H1 (cell line): Measurements from ENCODE around the gene INTS15. TPM values are rescaled to one million over a fixed set of nuclear protein-coding genes. Genes with fewer than 3 reads are reported as not detected.

Experiments used
- CTCF ChIA-PET: fragments of 300-600 bp; sonication (Branson Sonifier 250); formaldehyde crosslinking; loops from one replicate; lab custom pipeline; 2021; ENCODE audit not compliant: partially characterized antibody; lab: Charles Lee
- POLR2A ChIA-PET: fragments of 300-600 bp; sonication (Branson Sonifier 250); formaldehyde crosslinking; loops from one replicate; lab custom pipeline; 2021; ENCODE audit warnings: inconsistent platforms; ENCODE audit not compliant: partially characterized antibody; lab: Charles Lee
- DNase-seq, 2 experiments: peaks; one replicate each; pipeline versions ENCODE4 v3.0.0 to v3.0.0-alpha.2; 2010 to 2022; ENCODE audit warnings: low spot score in 2 of 2, low read depth in 1 of 2, mixed read lengths in 1 of 2
- FAIRE-seq: peaks from 2 replicates; lab custom pipeline; 2011; peaks lifted over from hg19 to GRCh38; lab: Jason Lieb, UNC
- H2AFZ ChIP-seq: 2 replicates; pipeline ENCODE4 v1.8.1; 2012; ENCODE audit warnings: low read length, inconsistent platforms
- H2AK5ac ChIP-seq: 2 replicates; pipeline ENCODE4 v1.6.1; 2013; ENCODE audit warnings: low read depth, low read length
- H2BK120ac ChIP-seq: replicated peaks from 2 replicates; pipeline ENCODE3; 2013; ENCODE audit warnings: low read depth, low read length, inconsistent platforms
- H2BK12ac ChIP-seq: 2 replicates; pipeline ENCODE4 v1.6.1; 2013; ENCODE audit warnings: low read depth, low read length
- H2BK15ac ChIP-seq: 2 replicates; pipeline ENCODE4 v1.6.1; 2013; ENCODE audit warnings: low read length
- H2BK20ac ChIP-seq: 2 replicates; pipeline ENCODE4 v1.6.1; 2013; ENCODE audit warnings: low read length
- H2BK5ac ChIP-seq: 2 replicates; pipeline ENCODE4 v1.6.1; 2013; ENCODE audit warnings: low read depth, low read length
- H3K14ac ChIP-seq: 2 replicates; pipeline ENCODE4 v1.6.1; 2013; ENCODE audit warnings: inconsistent platforms; ENCODE audit not compliant: insufficient read length
- H3K18ac ChIP-seq: 2 replicates; pipeline ENCODE4 v1.6.1; 2013; ENCODE audit warnings: low read length; ENCODE audit errors: extremely low read depth
- H3K23ac ChIP-seq: 2 replicates; pipeline ENCODE4 v1.6.1; 2013; ENCODE audit warnings: inconsistent platforms; ENCODE audit not compliant: insufficient read length
- H3K23me2 ChIP-seq: 2 replicates; pipeline ENCODE4 v1.6.1; 2013; ENCODE audit warnings: low read depth, low read length
- H3K27ac ChIP-seq: 2 replicates; pipeline ENCODE4 v1.6.1; 2011; ENCODE audit warnings: low read depth, low read length, inconsistent platforms
- H3K27me3 ChIP-seq, 4 experiments: replicated peaks in 1 of 4; 1 replicate in 1 of 4; 2 replicates in 3 of 4; pipeline versions ENCODE4 v1.6.1 to v1.8.1; 2011 to 2013; ENCODE audit warnings: low read length in 3 of 4, mild to moderate bottlenecking in 3 of 4, inconsistent platforms in 2 of 4, mixed read lengths in 2 of 4, moderate library complexity in 1 of 4; ENCODE audit not compliant: control insufficient read depth in 3 of 4, insufficient read depth in 3 of 4; ENCODE audit errors: extremely low read depth in 1 of 4
- H3K36me3 ChIP-seq, 4 experiments: 2 replicates each; pipeline versions ENCODE4 v1.6.1 to v1.8.1; 2011 to 2013; ENCODE audit warnings: mild to moderate bottlenecking in 4 of 4, low read length in 3 of 4, moderate library complexity in 2 of 4, control low read depth in 1 of 4, inconsistent platforms in 1 of 4; ENCODE audit not compliant: insufficient read depth in 4 of 4, control insufficient read depth in 2 of 4
- H3K4ac ChIP-seq: replicated peaks from 2 replicates; pipeline ENCODE3; 2013; ENCODE audit warnings: low read length, low read depth, mixed read lengths, inconsistent platforms; ENCODE audit not compliant: insufficient read length
- H3K4me1 ChIP-seq, 4 experiments: replicated peaks in 1 of 4; 1 replicate in 1 of 4; 2 replicates in 3 of 4; pipeline versions ENCODE4 v1.6.1 to v1.8.1; 2011 to 2013; ENCODE audit warnings: low read length in 3 of 4, inconsistent platforms in 2 of 4, mixed read lengths in 1 of 4; ENCODE audit not compliant: insufficient read depth in 4 of 4, control insufficient read depth in 3 of 4
- H3K4me2 ChIP-seq, 2 experiments: 2 replicates each; pipeline versions ENCODE4 v1.6.1 to v1.8.1; 2011 to 2013; ENCODE audit warnings: low read depth in 2 of 2, low read length in 2 of 2, control low read depth in 1 of 2, inconsistent platforms in 1 of 2, mild to moderate bottlenecking in 1 of 2; ENCODE audit not compliant: insufficient read depth in 1 of 2
- H3K4me3 ChIP-seq, 4 experiments: fragments of 200-600, 300-600 bp in 1 of 4; sonication (generic), shearing (Covaris generic), sonication (Bioruptor Twin) in 1 of 4; 2 replicates each; pipeline versions ENCODE4 v1.5.1 to v1.8.1; 2011 to 2016; ENCODE audit warnings: low read length in 4 of 4, low read depth in 3 of 4, control low read depth in 2 of 4, inconsistent platforms in 2 of 4, mild to moderate bottlenecking in 2 of 4, mixed read lengths in 1 of 4, moderate library complexity in 1 of 4; ENCODE audit not compliant: insufficient read depth in 2 of 4; ENCODE audit errors: extremely low read depth in 1 of 4
- H3K56ac ChIP-seq: replicated peaks from 2 replicates; pipeline ENCODE3; 2013; ENCODE audit warnings: low read depth, mild to moderate bottlenecking, mixed read lengths, low read length, inconsistent platforms; ENCODE audit not compliant: insufficient read length
- H3K79me1 ChIP-seq: 2 replicates; pipeline ENCODE4 v1.6.1; 2013; ENCODE audit warnings: low read depth, low read length, control low read depth
- H3K79me2 ChIP-seq, 2 experiments: 2 replicates each; pipeline versions ENCODE4 v1.6.1 to v1.8.1; 2012 to 2013; ENCODE audit warnings: low read length in 2 of 2, mild to moderate bottlenecking in 2 of 2, inconsistent platforms in 1 of 2; ENCODE audit not compliant: insufficient read depth in 2 of 2, control insufficient read depth in 1 of 2
- H3K9ac ChIP-seq, 4 experiments: replicated peaks in 1 of 4; 1 replicate in 1 of 4; 2 replicates in 3 of 4; pipeline versions ENCODE4 v1.6.1 to v1.8.1; 2011 to 2013; ENCODE audit warnings: low read depth in 3 of 4, low read length in 3 of 4, control low read depth in 2 of 4, mild to moderate bottlenecking in 2 of 4, moderate library complexity in 2 of 4, inconsistent platforms in 1 of 4; ENCODE audit errors: extremely low read depth in 1 of 4
- H3K9me3 ChIP-seq, 2 experiments: 2 replicates each; pipeline versions ENCODE4 v1.6.1 to v1.8.1; 2012 to 2013; ENCODE audit warnings: mild to moderate bottlenecking in 2 of 2, moderate library complexity in 2 of 2, control low read depth in 1 of 2, inconsistent platforms in 1 of 2, low read depth in 1 of 2, low read length in 1 of 2, mixed read lengths in 1 of 2; ENCODE audit not compliant: insufficient read depth in 2 of 2
- H4K20me1 ChIP-seq, 2 experiments: replicated peaks in 1 of 2; 2 replicates each; pipeline versions ENCODE3 to v1.8.1; 2011 to 2013; ENCODE audit warnings: inconsistent platforms in 2 of 2, low read length in 2 of 2, mild to moderate bottlenecking in 1 of 2; ENCODE audit not compliant: insufficient read depth in 2 of 2, control insufficient read depth in 1 of 2
- H4K5ac ChIP-seq: 2 replicates; pipeline ENCODE4 v1.6.1; 2013; ENCODE audit warnings: low read length, low read depth, mixed read lengths, inconsistent platforms; ENCODE audit not compliant: insufficient read length
- H4K8ac ChIP-seq: 2 replicates; pipeline ENCODE4 v1.8.0; 2013; ENCODE audit warnings: mild to moderate bottlenecking, moderate library complexity, low read length, inconsistent platforms; ENCODE audit not compliant: insufficient read depth; ENCODE audit errors: extremely low read depth
- H4K91ac ChIP-seq: replicated peaks from 2 replicates; pipeline ENCODE3; 2013; ENCODE audit warnings: low read length, mixed read lengths, inconsistent platforms; ENCODE audit not compliant: insufficient read length
- BRCA1 ChIP-seq: IDR thresholded peaks from 2 replicates; pipeline ENCODE4 v1.6.1; 2012; ENCODE audit warnings: low read depth, low read length, improper control_type of control experiment
- FOSL1 ChIP-seq: IDR thresholded peaks from 2 replicates; pipeline ENCODE4 v1.6.1; 2011; ENCODE audit warnings: mild to moderate bottlenecking, low read depth, low read length, moderate library complexity; ENCODE audit not compliant: insufficient read depth
- RNF2 ChIP-seq: fragments of 200-900, 300-1000 bp; sonication (generic); IDR thresholded peaks from 2 replicates; pipeline ENCODE4 v1.7.1; 2016; ENCODE audit warnings: borderline replicate concordance, low read depth, mild to moderate bottlenecking, antibody characterized with exemption, low read length; ENCODE audit not compliant: poor library complexity, severe bottlenecking; ENCODE audit errors: missing control alignments
- WGBS, 2 experiments: shearing (Covaris generic) in 1 of 2; methylation state at CpG; one replicate each; pipeline versions ENCODE4 v1.1.6 to v1.1.7; 2013 to 2015; ENCODE audit warnings: low lambda C conversion rate in 2 of 2, mixed read lengths in 2 of 2, inconsistent platforms in 1 of 2, low coverage in 1 of 2, missing lambda C conversion rate in 1 of 2; ENCODE audit not compliant: insufficient replicate concordance in 2 of 2, insufficient coverage in 1 of 2, insufficient read length in 1 of 2; ENCODE audit errors: extremely low coverage in 1 of 2, missing lambda C conversion rate in 1 of 2; 5-methylcytosine and 5-hydroxymethylcytosine counted together
- polyA plus RNA-seq, 7 experiments: library from polyadenylated mRNA; depleted of rRNA in 3 of 7; stranded (reverse) in 5 of 7; unstranded in 2 of 7; fragments of >200 nt in 5 of 7; fragments of 200-250 nt in 2 of 7; gene quantifications; 1 replicate in 5 of 7; 2 replicates in 1 of 7; 4 replicates in 1 of 7; pipeline versions ENCODE4 v1.2.1 to v1.2.3, GENCODE V29; 2011 to 2013; ENCODE audit warnings: missing spikeins in 2 of 7, mixed read lengths in 2 of 7
- total RNA-seq: library from RNA; stranded (reverse); fragmentation: NEBNext Ultra II Directional; extraction: Animal tissue kit (Norgen Biotek cat#: 25700); gene quantifications from 2 replicates; pipeline ENCODE4 v1.2.1, GENCODE V29; 2021

INTS15 gene
- total and polyA plus RNA-seq, 2 of the 8 experiments (the other 6 are each of a cell fraction or from before 2014, with no cell fraction given), result 23.0 to 25.7 TPM

- ChIA-PET CTCF (interaction anchor here (1.0 to 1.4 kb wide), 3 partner anchors 8 to 127 kb away, joined by 3 to 4 read pairs (median 3); no protein-coding TSS in a partner anchor), POLR2A (interaction anchor here (1.0 kb wide), 1 partner anchor 65 kb away, joined by 3 read pairs; no protein-coding TSS in a partner anchor)
- Histone ChIP-seq H3K18ac (no peak overlapping the region), H3K36me3 (peaks cover 0 to 10% (median 3%) of the 10 kb centered on the region in 4 experiments; a peak in 4 of 8 replicates), H2BK12ac (no peak overlapping the region), H2AFZ (no peak overlapping the region), H3K9me3 (no peaks in the 10 kb centered on the region), H2BK120ac (no peak overlapping the region), H3K27ac (no peak overlapping the region), H4K91ac (no peak overlapping the region), H2BK15ac (no peak overlapping the region), H2BK5ac (no peak overlapping the region), H3K23ac (no peak overlapping the region), H3K4me2 (no peak overlapping the region), H2AK5ac (no peak overlapping the region), H3K9ac (no peak overlapping the region), H3K27me3 (no peaks in the 10 kb centered on the region; a peak in 1 of 7 replicates), H3K4me1 (no peaks in the 10 kb centered on the region; a peak in 1 of 7 replicates), H3K79me1 (peaks cover 5% of the 10 kb centered on the region; the same call in 1 of the 2 replicates), H3K79me2 (no peaks in the 10 kb centered on the region), H3K4me3 (no peak overlapping the region), H3K56ac (no peak overlapping the region), H4K5ac (no peak overlapping the region), H2BK20ac (no peak overlapping the region), H4K20me1 (peaks cover 0 to 9% of the 10 kb centered on the region in 2 experiments), H4K8ac (no peak overlapping the region; the same call in 1 of the 2 replicates), H3K14ac (no peak overlapping the region), H3K4ac (no peak overlapping the region), H3K23me2 (no peaks in the 10 kb centered on the region)
- FAIRE-seq (no peak), DNase-seq (no peak)
- TF ChIP-seq BRCA1, result no peak
- no peak for TF ChIP-seq RNF2
- no peak for TF ChIP-seq FOSL1
- WGBS, 2 experiments, result 92% methylated on average over 10 of the region's 22 CpGs; no CpG with 5 or more reads in 1 of the 2 experiments
Measured at GRCh38 chr7:6642861-6643640, 53.2 kb downstream of the INTS15 start.
